DND-41 (cell line): ENCODE measurements around the gene CMSS1.

Source experiments
- ATAC-seq: fragments of 200-7000 bp; cut with Tn5 transposase; 3 replicates; pipeline ENCODE4 v1.9.1; 2021; ENCODE audit warnings: low read depth; ENCODE audit not compliant: insufficient read depth
- DNase-seq: peaks from one replicate; pipeline ENCODE4 v3.0.0-alpha.2; 2020
- H2AFZ ChIP-seq: 2 replicates; pipeline ENCODE4 v1.6.0; 2012; ENCODE audit warnings: low read depth, low read length
- H3K27ac ChIP-seq: 2 replicates; pipeline ENCODE4 v1.5.1; 2012; ENCODE audit warnings: low read length, inconsistent platforms
- H3K27me3 ChIP-seq: fragments of 200-600 bp; sonication (generic); 2 replicates; pipeline ENCODE4 v1.6.0; 2012; ENCODE audit warnings: low read length, mild to moderate bottlenecking, inconsistent platforms; ENCODE audit not compliant: insufficient read depth, poor library complexity
- H3K36me3 ChIP-seq: 2 replicates; pipeline ENCODE4 v1.5.1; 2012; ENCODE audit warnings: low read length, inconsistent platforms; ENCODE audit not compliant: insufficient read depth
- H3K4me1 ChIP-seq: 2 replicates; pipeline ENCODE4 v1.5.1; 2012; ENCODE audit warnings: mild to moderate bottlenecking, low read length; ENCODE audit not compliant: insufficient read depth
- H3K4me2 ChIP-seq: 2 replicates; pipeline ENCODE4 v1.6.0; 2012; ENCODE audit warnings: mild to moderate bottlenecking, moderate library complexity, low read length, inconsistent platforms; ENCODE audit not compliant: insufficient read depth
- H3K4me3 ChIP-seq, 2 experiments: fragments of 200-600 bp in 1 of 2; shearing (Covaris generic) in 1 of 2; 2 replicates each; pipeline ENCODE4 v1.5.1; 2012 to 2016; ENCODE audit warnings: inconsistent platforms in 2 of 2, low read length in 2 of 2, mild to moderate bottlenecking in 2 of 2, low read depth in 1 of 2, moderate library complexity in 1 of 2
- H3K79me2 ChIP-seq: 2 replicates; pipeline ENCODE4 v1.6.0; 2012; ENCODE audit warnings: low read length, inconsistent platforms; ENCODE audit not compliant: insufficient read depth
- H3K9ac ChIP-seq: 2 replicates; pipeline ENCODE4 v1.6.0; 2012; ENCODE audit warnings: low read depth, mild to moderate bottlenecking, inconsistent platforms, low read length, moderate library complexity
- H3K9me3 ChIP-seq: 2 replicates; pipeline ENCODE4 v1.5.1; 2012; ENCODE audit warnings: low read length, moderate library complexity, mild to moderate bottlenecking, inconsistent platforms; ENCODE audit not compliant: insufficient read depth, severe bottlenecking
- H4K20me1 ChIP-seq: 2 replicates; pipeline ENCODE4 v1.6.0; 2012; ENCODE audit warnings: low read length; ENCODE audit not compliant: insufficient read depth
- EZH2 ChIP-seq: IDR thresholded peaks from 3 replicates; pipeline ENCODE4 v1.6.1; 2012; ENCODE audit warnings: borderline replicate concordance, low read depth, mild to moderate bottlenecking, moderate library complexity, low read length, inconsistent platforms; ENCODE audit not compliant: severe bottlenecking
- TF ChIP-seq, protein P1 (sequence below): IDR thresholded peaks from 2 replicates; pipeline ENCODE4 v1.5.1; 2012; ENCODE audit warnings: borderline replicate concordance, low read length, moderate library complexity, mild to moderate bottlenecking; ENCODE audit not compliant: poor library complexity, severe bottlenecking; ENCODE audit errors: extremely low read depth

Gene CMSS1

GRCh38 chr3:99958222-99958912 is 140.7 kb downstream of the CMSS1 start:
- H3K27ac ChIP-seq, result no peak overlapping the region
- H3K9me3 ChIP-seq, result no peaks in the 10 kb centered on the region
- no peaks in the 10 kb centered on the region for H3K27me3 ChIP-seq
- H3K79me2 ChIP-seq, result no peaks in the 10 kb centered on the region
- H3K4me3 ChIP-seq, result no peak overlapping the region
- no peak overlapping the region for H3K9ac ChIP-seq
- H3K4me1 ChIP-seq, result no peaks in the 10 kb centered on the region
- TF ChIP-seq EZH2, result no peak
- TF ChIP-seq, protein P1, sequence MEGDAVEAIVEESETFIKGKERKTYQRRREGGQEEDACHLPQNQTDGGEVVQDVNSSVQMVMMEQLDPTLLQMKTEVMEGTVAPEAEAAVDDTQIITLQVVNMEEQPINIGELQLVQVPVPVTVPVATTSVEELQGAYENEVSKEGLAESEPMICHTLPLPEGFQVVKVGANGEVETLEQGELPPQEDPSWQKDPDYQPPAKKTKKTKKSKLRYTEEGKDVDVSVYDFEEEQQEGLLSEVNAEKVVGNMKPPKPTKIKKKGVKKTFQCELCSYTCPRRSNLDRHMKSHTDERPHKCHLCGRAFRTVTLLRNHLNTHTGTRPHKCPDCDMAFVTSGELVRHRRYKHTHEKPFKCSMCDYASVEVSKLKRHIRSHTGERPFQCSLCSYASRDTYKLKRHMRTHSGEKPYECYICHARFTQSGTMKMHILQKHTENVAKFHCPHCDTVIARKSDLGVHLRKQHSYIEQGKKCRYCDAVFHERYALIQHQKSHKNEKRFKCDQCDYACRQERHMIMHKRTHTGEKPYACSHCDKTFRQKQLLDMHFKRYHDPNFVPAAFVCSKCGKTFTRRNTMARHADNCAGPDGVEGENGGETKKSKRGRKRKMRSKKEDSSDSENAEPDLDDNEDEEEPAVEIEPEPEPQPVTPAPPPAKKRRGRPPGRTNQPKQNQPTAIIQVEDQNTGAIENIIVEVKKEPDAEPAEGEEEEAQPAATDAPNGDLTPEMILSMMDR, result no peak
- no peaks in the 10 kb centered on the region for H3K36me3 ChIP-seq
- no peak for ATAC-seq
- DNase-seq, result no peak
- no peak overlapping the region for H2AFZ ChIP-seq
- peaks cover 3% of the 10 kb centered on the region; the same call in 1 of the 2 replicates for H4K20me1 ChIP-seq
- no peak overlapping the region for H3K4me2 ChIP-seq

GRCh38 chr3:99960123-99960878 is 142.6 kb downstream of the CMSS1 start:
- DNase-seq (no peak), ATAC-seq (no peak)
- no peaks in the 10 kb centered on the region for H3K4me1 ChIP-seq
- H3K79me2 ChIP-seq, result no peaks in the 10 kb centered on the region
- no peaks in the 10 kb centered on the region for H3K27me3 ChIP-seq
- no peaks in the 10 kb centered on the region for H4K20me1 ChIP-seq
- no peaks in the 10 kb centered on the region for H3K9me3 ChIP-seq
- no peak overlapping the region for H3K4me2 ChIP-seq
- no peak for TF ChIP-seq EZH2
- TF ChIP-seq, protein P1, result no peak
- H2AFZ ChIP-seq, result no peak overlapping the region
- no peak overlapping the region for H3K9ac ChIP-seq
- no peak overlapping the region for H3K27ac ChIP-seq
- H3K4me3 ChIP-seq, result no peak overlapping the region
- no peaks in the 10 kb centered on the region for H3K36me3 ChIP-seq

DNA sequence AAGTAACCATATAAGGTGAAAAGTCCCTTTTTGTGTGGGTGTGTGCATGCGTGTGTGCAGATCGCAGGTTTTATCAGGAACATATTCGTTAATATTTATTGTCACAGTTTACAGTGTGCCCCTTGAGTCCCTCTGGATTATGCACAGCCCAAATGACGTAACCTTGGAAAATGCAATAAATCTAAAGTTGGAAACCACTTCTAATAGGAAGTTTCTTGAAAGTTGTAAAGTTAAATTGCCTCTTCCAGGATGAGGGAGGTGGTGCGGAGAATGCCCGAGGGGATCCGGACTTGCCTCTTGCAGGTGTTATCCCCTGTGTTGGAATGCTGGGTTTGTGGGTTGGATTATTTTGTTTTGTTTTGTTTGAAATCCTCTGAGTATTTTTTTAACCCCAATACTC is 143.3 kb downstream of the CMSS1 start:
- ATAC-seq (no peak), DNase-seq (no peak)
- TF ChIP-seq EZH2, result no peak
- TF ChIP-seq, protein P1, result no peak
- no peak overlapping the region for H3K27ac ChIP-seq
- H2AFZ ChIP-seq, result no peak overlapping the region
- H3K9ac ChIP-seq, result no peak overlapping the region
- H4K20me1 ChIP-seq, result no peaks in the 10 kb centered on the region
- H3K27me3 ChIP-seq, result no peaks in the 10 kb centered on the region
- no peaks in the 10 kb centered on the region for H3K9me3 ChIP-seq
- H3K4me3 ChIP-seq, result no peak overlapping the region
- H3K79me2 ChIP-seq, result no peaks in the 10 kb centered on the region
- no peaks in the 10 kb centered on the region for H3K4me1 ChIP-seq
- no peak overlapping the region for H3K4me2 ChIP-seq
- no peaks in the 10 kb centered on the region for H3K36me3 ChIP-seq
